HG03342 (cell line): ENCODE measurements around the gene LKAAEAR1.
"Not testable (repeated sequence)": the region's sequence is repeated elsewhere in the genome, so short reads cannot be mapped to it uniquely, and the experiment has no call there.

Experiments
- ATAC-seq: cut with Tn5 transposase; IDR thresholded peaks from one replicate; pipeline ENCODE4 v1.9.1; 2021; ENCODE audit warnings: mild to moderate bottlenecking, moderate library complexity; ENCODE audit not compliant: unreplicated experiment

LKAAEAR1 gene

GRCh38 chr20:64099086-64099786 lies 15.0 kb upstream of the LKAAEAR1 start:
- no peak for ATAC-seq

GRCh38 chr20:64098471-64099013 lies 14.3 kb upstream of the LKAAEAR1 start:
- no peak for ATAC-seq

GRCh38 chr20:64096535-64096934 lies 12.3 kb upstream of the LKAAEAR1 start:
- ATAC-seq = no peak

- no peak for ATAC-seq
These were observed 11.7 kb upstream of the LKAAEAR1 start for GRCh38 chr20:64095927-64096326.

GRCh38 chr20:64095455-64095854 lies 11.3 kb upstream of the LKAAEAR1 start:
- ATAC-seq = no peak

- ATAC-seq = no peak
These were observed 8.9 kb upstream of the LKAAEAR1 start for GRCh38 chr20:64093013-64093503.

- ATAC-seq = no peak
These were observed 8.2 kb upstream of the LKAAEAR1 start for GRCh38 chr20:64092258-64093012.

GRCh38 chr20:64091770-64092169 lies 7.6 kb upstream of the LKAAEAR1 start:
- no peak for ATAC-seq

GRCh38 chr20:64091340-64091739 lies 7.1 kb upstream of the LKAAEAR1 start:
- ATAC-seq = no peak

GRCh38 chr20:64090165-64090564 lies 6.0 kb upstream of the LKAAEAR1 start:
- no peak for ATAC-seq

- ATAC-seq = not testable (repeated sequence)
These were observed 4.4 kb upstream of the LKAAEAR1 start for GRCh38 chr20:64088586-64088985.

- ATAC-seq = not testable (repeated sequence)
These were observed 3.1 kb upstream of the LKAAEAR1 start for GRCh38 chr20:64087226-64087825.

- ATAC-seq = no peak
These were observed 2.6 kb upstream of the LKAAEAR1 start for GRCh38 chr20:64086801-64087200.

- ATAC-seq = no peak
These were observed 521 bp upstream of the LKAAEAR1 start for GRCh38 chr20:64084685-64085152.

- ATAC-seq = no peak
These were observed 807 bp downstream of the LKAAEAR1 start for GRCh38 chr20:64083378-64083803.

GRCh38 chr20:64082820-64083377 lies 1.3 kb downstream of the LKAAEAR1 start:
- no peak for ATAC-seq

- no peak for ATAC-seq
These were observed 2.0 kb downstream of the LKAAEAR1 start for GRCh38 chr20:64082126-64082731.

- no peak for ATAC-seq
These were observed 2.6 kb downstream of the LKAAEAR1 start for GRCh38 chr20:64081624-64081964.

- no peak for ATAC-seq
These were observed 3.2 kb downstream of the LKAAEAR1 start for GRCh38 chr20:64080813-64081623.
